ENCODE measurements around the gene NACC2.
A peak's percentile ranks its signal among the peaks of the same experiment; 100 is the strongest.

Gene NACC2

DNA sequence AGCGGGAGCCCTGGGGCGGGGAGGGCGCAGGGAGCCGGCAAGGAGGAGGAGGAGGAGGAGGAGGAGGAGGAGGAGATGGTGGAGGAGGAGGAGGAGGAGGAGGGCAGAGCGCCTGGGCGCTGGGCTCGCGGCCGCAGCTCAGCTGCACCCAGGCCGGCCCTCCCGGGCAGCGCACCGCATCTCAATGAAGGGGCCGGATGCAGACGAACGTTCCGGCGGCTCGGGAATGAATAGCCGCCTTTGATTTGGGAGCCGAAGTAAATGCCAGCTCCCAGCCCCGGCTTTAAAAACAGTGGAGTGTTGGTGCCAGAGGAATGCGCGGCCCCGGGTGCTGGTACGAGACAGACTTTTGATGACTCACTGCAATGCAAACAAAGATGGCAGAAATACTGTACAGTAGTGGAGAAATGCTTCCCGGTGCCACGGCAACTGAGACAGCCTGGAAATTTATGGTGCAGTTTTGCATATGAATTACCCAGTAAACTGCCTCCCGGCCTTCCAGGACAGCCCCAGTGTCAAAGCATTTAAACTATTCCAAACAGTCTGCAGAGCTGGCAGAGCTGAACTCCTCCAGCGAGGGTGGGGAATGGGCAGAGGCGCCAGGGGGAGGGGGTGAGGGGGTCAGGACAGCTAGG is 43.1 kb downstream of the NACC2 start:
- H3K4me3 ChIP-seq (replicated peaks in 1 of 2; ENCODE audit: low read depth in 2 of 2, low read length in 2 of 2): peak overlapping the region; percentile 47 to 64
- DNase-seq (ENCODE audit: low read depth in 2 of 2): peak; percentile 88 to 92
- TF ChIP-seq, protein P1, sequence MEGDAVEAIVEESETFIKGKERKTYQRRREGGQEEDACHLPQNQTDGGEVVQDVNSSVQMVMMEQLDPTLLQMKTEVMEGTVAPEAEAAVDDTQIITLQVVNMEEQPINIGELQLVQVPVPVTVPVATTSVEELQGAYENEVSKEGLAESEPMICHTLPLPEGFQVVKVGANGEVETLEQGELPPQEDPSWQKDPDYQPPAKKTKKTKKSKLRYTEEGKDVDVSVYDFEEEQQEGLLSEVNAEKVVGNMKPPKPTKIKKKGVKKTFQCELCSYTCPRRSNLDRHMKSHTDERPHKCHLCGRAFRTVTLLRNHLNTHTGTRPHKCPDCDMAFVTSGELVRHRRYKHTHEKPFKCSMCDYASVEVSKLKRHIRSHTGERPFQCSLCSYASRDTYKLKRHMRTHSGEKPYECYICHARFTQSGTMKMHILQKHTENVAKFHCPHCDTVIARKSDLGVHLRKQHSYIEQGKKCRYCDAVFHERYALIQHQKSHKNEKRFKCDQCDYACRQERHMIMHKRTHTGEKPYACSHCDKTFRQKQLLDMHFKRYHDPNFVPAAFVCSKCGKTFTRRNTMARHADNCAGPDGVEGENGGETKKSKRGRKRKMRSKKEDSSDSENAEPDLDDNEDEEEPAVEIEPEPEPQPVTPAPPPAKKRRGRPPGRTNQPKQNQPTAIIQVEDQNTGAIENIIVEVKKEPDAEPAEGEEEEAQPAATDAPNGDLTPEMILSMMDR (IDR thresholded peaks at IDR 0.05; ENCODE audit: low read depth, low read length): no peak

DNA sequence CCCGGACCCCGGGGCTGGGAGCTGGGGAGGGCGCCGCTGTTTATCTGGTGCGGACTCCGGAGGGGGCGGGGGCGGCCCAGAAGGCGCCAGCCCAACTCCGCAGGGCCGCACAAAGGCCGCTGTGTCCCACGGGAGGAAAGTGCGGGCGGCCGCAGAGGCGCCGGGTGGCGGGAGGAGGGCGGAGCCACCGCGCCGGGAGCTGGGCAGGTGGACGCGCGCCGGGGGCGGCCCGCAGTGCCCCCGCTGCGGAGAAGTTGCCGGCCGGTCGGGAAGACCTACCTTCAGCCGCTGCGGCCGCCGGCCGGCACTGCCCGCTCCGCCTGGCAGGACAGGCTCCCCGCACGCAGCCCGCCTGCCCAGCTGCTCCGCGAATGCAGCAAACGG is 43.6 kb downstream of the NACC2 start:
- H3K4me3 ChIP-seq (replicated peaks in 1 of 2; ENCODE audit: low read depth in 2 of 2, low read length in 2 of 2): peak overlapping the region; percentile 47 to 64
- no peak for DNase-seq (ENCODE audit: low read depth in 2 of 2)
- TF ChIP-seq, protein P1 (IDR thresholded peaks at IDR 0.05; ENCODE audit: low read depth, low read length): no peak

DNA sequence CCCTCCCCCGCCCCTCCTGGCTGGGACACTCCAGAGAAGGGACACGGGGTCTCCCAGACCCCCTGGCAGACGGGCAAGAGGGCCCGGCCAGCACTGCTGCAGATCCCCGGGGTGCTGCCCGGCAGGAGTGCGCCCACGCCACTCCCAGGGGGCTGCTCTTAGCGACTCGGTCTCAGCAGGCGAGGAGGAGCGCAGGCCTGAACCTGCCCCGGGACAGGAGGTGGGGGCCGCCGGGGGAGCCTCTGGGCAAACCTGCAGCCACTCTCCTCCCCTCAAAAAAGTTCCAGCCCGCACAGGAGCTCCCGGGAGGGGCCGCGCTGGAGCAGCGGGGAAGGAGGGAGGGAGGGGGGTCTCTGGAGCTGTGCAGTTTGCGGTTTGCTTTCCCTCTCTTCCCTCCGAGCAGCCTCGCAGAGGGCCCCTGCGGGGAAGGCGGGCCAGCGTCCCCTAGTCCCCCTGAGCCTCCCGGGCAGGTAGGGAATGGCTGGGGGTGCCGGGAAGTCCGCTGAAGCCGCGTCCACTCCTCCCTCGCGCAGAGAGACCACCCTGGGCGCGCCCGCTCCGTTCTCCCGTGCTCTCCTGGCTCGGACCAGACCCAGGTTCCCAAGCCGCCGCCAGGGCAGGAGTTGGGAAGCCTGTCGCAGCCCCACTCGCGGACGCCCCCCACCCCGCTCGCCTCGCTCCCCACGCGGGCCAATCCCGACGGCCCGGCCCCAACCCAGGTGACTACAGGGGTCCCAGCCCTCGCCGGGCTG is 44.2 kb downstream of the NACC2 start:
- peak in 1 of 2 donors; percentile 24 for DNase-seq (ENCODE audit: low read depth in 2 of 2)
- H3K4me3 ChIP-seq (replicated peaks in 1 of 2; ENCODE audit: low read depth in 2 of 2, low read length in 2 of 2): peak overlapping the region; percentile 47 to 64
- TF ChIP-seq, protein P1 (IDR thresholded peaks at IDR 0.05; ENCODE audit: low read depth, low read length): no peak

DNA sequence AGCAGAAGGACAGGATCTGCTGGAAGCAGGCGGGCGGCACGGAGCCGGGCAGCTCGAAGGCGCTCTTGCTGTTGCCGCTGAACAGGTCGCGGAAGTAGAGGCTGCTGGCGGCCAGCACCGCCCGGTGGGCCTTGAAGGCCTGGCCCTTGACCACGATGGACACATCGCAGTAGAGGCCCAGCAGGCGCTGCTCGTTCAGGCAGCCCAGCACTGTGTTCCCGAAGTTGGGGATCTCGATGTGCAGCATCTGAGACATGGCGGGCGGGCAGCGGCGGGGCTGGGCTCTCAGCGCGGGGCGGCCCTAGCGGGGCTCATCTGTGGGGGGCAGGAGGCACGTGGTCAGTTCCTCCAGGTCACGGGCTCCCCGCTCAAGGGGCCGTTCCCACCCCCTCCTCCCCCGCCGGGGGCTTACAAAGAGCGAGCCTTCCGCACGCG is 44.8 kb downstream of the NACC2 start:
- TF ChIP-seq, protein P1 (IDR thresholded peaks at IDR 0.05; ENCODE audit: low read depth, low read length): no peak
- DNase-seq (ENCODE audit: low read depth in 2 of 2): no peak
- H3K4me3 ChIP-seq (replicated peaks in 1 of 2; ENCODE audit: low read depth in 2 of 2, low read length in 2 of 2): peak overlapping the region in 1 of 2 donors; percentile 64

DNA sequence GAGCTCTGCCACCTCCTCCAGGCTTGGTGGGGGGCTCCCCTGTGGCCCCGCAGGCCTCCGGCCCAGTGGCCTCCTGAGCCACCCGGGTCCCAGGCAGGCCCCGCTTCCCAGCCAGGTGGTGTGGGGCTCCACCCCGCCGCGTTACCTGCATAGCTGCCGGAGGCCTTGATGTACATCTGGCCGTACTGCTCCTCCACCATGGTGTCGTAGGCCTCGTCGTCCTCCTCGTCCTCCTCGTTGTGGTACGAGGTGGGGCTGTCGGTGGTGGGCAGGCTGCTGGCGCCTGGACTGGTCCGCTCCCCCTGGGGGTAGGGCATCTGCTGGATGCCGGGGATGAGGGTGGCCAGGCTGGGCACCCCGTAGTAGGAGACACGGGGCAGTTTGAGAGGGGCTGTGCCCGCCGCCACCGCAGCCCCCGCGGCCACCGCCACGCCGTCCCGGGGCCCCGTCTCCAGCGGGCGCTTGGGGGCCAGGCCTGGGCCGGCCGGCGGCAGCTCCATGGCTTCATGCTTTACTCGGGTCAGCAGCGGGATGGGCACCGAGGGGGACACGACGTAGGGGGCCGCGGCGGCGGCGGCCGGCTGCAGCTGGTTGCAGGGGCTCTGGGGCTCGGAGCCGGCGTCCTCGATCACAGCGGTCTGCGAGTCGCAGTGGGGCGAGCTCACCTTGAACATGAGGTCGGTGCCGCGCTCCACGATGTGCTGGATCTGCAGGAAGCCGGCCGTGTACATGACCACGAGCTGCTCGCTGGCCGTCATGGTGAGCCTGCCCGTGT is 45.4 kb downstream of the NACC2 start:
- H3K4me3 ChIP-seq (replicated peaks in 1 of 2; ENCODE audit: low read depth in 2 of 2, low read length in 2 of 2): no peak overlapping the region
- DNase-seq (ENCODE audit: low read depth in 2 of 2): no peak
- TF ChIP-seq, protein P1 (IDR thresholded peaks at IDR 0.05; ENCODE audit: low read depth, low read length): no peak

DNA sequence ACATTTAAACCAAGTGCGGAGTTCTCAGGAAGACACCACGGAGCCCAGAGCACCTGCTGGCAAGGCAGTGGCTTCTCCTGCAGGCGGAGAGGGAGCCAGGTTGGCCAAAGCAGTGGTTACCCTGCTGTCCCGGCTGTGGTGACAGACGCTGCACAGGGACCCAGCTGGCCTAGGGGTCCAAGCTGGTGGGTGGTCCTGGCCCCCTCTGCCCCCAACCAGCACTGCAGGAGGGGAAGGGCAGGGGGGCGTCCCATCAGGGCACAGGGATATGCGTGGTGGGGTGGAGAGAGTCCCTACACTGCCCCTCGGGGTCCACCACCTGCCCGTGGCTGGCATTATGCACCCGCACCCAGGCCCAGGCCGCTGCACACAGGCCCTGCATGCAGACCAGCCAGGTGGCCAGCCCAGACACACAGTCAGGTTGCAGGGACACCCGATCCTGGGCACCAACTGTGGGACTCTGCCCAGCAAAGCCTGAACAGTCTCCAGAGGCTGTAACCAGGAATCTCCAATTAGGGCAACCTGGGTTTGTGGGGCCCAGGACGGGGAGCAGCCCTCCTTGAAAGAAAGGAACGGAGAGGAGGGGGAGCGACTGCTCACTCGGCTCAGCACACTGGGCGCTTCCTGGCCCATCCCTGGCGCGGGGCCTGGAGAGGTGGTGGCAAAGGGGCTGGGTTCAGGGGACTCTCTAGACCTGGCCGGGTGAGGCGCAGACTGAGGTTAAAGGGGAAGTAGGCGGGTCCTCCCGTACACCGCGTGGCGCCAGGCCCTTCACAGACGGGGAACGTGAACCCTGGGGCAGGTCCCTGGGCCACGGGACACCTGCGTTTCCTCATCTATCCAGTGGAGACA is 46.3 kb downstream of the NACC2 start:
- TF ChIP-seq, protein P1 (IDR thresholded peaks at IDR 0.05; ENCODE audit: low read depth, low read length): no peak
- no peak for DNase-seq (ENCODE audit: low read depth in 2 of 2)
- H3K4me3 ChIP-seq (replicated peaks in 1 of 2; ENCODE audit: low read depth in 2 of 2, low read length in 2 of 2): no peak overlapping the region

Measured in cardiac fibroblast (primary cell).